Neuronal stem cell (in vitro differentiated cells): ENCODE measurements around the gene XK.

Source experiments
- DNase-seq: peaks from one replicate; pipeline ENCODE4 v3.0.0-alpha.2; 2013; ENCODE audit warnings: low spot score
- H2AFZ ChIP-seq: one replicate; pipeline ENCODE4 v1.6.1; 2013; ENCODE audit warnings: mild to moderate bottlenecking, low read length, inconsistent platforms
- H2AK5ac ChIP-seq: 2 replicates; pipeline ENCODE4 v1.6.1; 2013; ENCODE audit warnings: low read depth, mild to moderate bottlenecking, inconsistent platforms, low read length, moderate library complexity, mixed read lengths
- H2BK120ac ChIP-seq: 2 replicates; pipeline ENCODE4 v1.6.1; 2013; ENCODE audit warnings: low read depth, mild to moderate bottlenecking, inconsistent platforms, low read length, moderate library complexity, mixed read lengths
- H2BK12ac ChIP-seq: one replicate; pipeline ENCODE4 v1.6.1; 2013; ENCODE audit warnings: low read length, inconsistent platforms
- H2BK15ac ChIP-seq: 2 replicates; pipeline ENCODE4 v1.6.1; 2013; ENCODE audit warnings: mild to moderate bottlenecking, low read length, inconsistent platforms, mixed read lengths
- H2BK5ac ChIP-seq: one replicate; pipeline ENCODE4 v1.6.1; 2013; ENCODE audit warnings: inconsistent platforms, mild to moderate bottlenecking, low read length, moderate library complexity
- H3K14ac ChIP-seq: one replicate; pipeline ENCODE4 v1.6.1; 2013; ENCODE audit warnings: low read length, inconsistent platforms
- H3K18ac ChIP-seq: 2 replicates; pipeline ENCODE4 v1.6.1; 2013; ENCODE audit warnings: low read length, inconsistent platforms
- H3K23ac ChIP-seq: 2 replicates; pipeline ENCODE4 v1.6.1; 2013; ENCODE audit warnings: low read depth, mild to moderate bottlenecking, mixed read lengths, low read length, inconsistent platforms; ENCODE audit not compliant: poor library complexity
- H3K27ac ChIP-seq: replicated peaks from 3 replicates; pipeline ENCODE4 v1.5.1; 2013; ENCODE audit warnings: low read length, inconsistent platforms
- H3K27me3 ChIP-seq, 3 experiments: 2 replicates each; pipeline ENCODE4 v1.6.1; 2013; ENCODE audit warnings: low read length in 3 of 3, mild to moderate bottlenecking in 2 of 3, inconsistent platforms in 1 of 3, low read depth in 1 of 3, mixed read lengths in 1 of 3, moderate library complexity in 1 of 3; ENCODE audit not compliant: control insufficient read depth in 3 of 3, insufficient read depth in 3 of 3
- H3K36me3 ChIP-seq, 2 donors: replicated peaks in 1 of 2; 2 replicates each; pipeline ENCODE4 v1.6.1; 2013; ENCODE audit warnings: low read length in 2 of 2; ENCODE audit not compliant: control insufficient read depth in 2 of 2, insufficient read depth in 2 of 2
- H3K4ac ChIP-seq: 2 replicates; pipeline ENCODE4 v1.6.1; 2013; ENCODE audit warnings: inconsistent platforms, mild to moderate bottlenecking, low read length, moderate library complexity
- H3K4me1 ChIP-seq, 2 donors: 1 replicate in 1 of 2; 2 replicates in 1 of 2; pipeline ENCODE4 v1.6.1; 2013; ENCODE audit warnings: low read length in 2 of 2, low read depth in 1 of 2; ENCODE audit not compliant: control insufficient read depth in 2 of 2, insufficient read depth in 1 of 2
- H3K4me2 ChIP-seq: one replicate; pipeline ENCODE4 v1.6.1; 2013; ENCODE audit warnings: mild to moderate bottlenecking, low read length, inconsistent platforms; ENCODE audit not compliant: insufficient read depth, poor library complexity, severe bottlenecking
- H3K4me3 ChIP-seq, 2 donors: 2 replicates each; pipeline ENCODE4 v1.5.1; 2013; ENCODE audit warnings: low read length in 2 of 2, mild to moderate bottlenecking in 2 of 2, inconsistent platforms in 1 of 2, moderate library complexity in 1 of 2
- H3K79me1 ChIP-seq: one replicate; pipeline ENCODE4 v1.6.1; 2013; ENCODE audit warnings: low read depth, mild to moderate bottlenecking, inconsistent platforms, low read length, moderate library complexity
- H3K9ac ChIP-seq: one replicate; pipeline ENCODE4 v1.6.1; 2013; ENCODE audit warnings: mild to moderate bottlenecking, low read depth, low read length, inconsistent platforms; ENCODE audit not compliant: poor library complexity
- H3K9me3 ChIP-seq, 2 donors: replicated peaks in 1 of 2; 2 replicates each; pipeline versions ENCODE3 to v1.6.1; 2013; ENCODE audit warnings: low read length in 2 of 2, mild to moderate bottlenecking in 2 of 2, inconsistent platforms in 1 of 2, low read depth in 1 of 2, mixed read lengths in 1 of 2, moderate library complexity in 1 of 2; ENCODE audit not compliant: control insufficient read depth in 2 of 2, insufficient read depth in 1 of 2
- H4K8ac ChIP-seq: one replicate; pipeline ENCODE4 v1.6.1; 2013; ENCODE audit warnings: low read depth, mild to moderate bottlenecking, inconsistent platforms, low read length, moderate library complexity
- H4K91ac ChIP-seq: one replicate; pipeline ENCODE4 v1.6.1; 2013; ENCODE audit warnings: low read length, low read depth, mild to moderate bottlenecking, inconsistent platforms; ENCODE audit not compliant: poor library complexity
- WGBS, 2 donors: extraction: QIAGEN DNeasy Blood & Tissue Kit; methylation state at CpG; one replicate each; pipeline ENCODE4 v1.1.7; 2013; ENCODE audit warnings: missing lambda C conversion rate in 2 of 2, mixed read lengths in 1 of 2; ENCODE audit not compliant: insufficient read length in 2 of 2, insufficient replicate concordance in 1 of 2; ENCODE audit errors: extremely low coverage in 2 of 2; 5-methylcytosine and 5-hydroxymethylcytosine counted together

XK gene

DNA sequence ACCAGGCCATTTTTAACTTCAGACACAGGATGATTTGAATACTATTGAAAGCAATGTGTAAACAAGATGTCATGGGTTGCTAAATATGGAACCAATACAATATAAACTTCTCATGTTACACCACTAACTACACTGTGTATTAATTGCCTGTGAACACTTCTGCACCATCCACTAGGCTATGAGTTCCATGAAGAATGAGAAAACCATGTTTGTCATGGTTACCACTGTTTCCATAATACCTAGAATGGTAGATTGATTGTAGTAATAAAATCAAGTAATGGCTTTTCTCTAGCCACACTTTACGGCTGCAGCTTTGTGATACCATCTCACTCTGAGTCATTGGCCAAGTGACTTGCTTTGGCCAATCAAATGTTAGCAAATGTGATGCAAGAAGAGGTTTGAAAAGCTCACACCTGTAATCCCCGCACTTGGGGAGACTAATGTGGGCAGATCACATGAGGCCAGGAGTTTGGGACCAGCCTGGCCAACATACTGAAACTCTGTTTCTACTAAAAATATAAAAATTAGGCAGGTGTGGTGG, 74.4 kb downstream of the XK start:
- Histone ChIP-seq H3K18ac (no peak overlapping the region), H2BK15ac (no peak overlapping the region), H2AFZ (no peak overlapping the region), H4K8ac (no peak overlapping the region), H4K91ac (no peak overlapping the region), H2BK12ac (no peak overlapping the region), H3K27ac (no peak overlapping the region), H3K4ac (no peak overlapping the region), H2BK5ac (no peak overlapping the region), H3K79me1 (no peaks in the 10 kb centered on the region), H3K4me2 (no peak overlapping the region), H3K9ac (no peak overlapping the region), H3K27me3 (no peaks in the 10 kb centered on the region), H3K4me3 (no peak overlapping the region), H3K23ac (no peak overlapping the region), H3K36me3 (no peaks in the 10 kb centered on the region), H3K14ac (no peak overlapping the region), H2AK5ac (no peak overlapping the region), H3K9me3 (no peaks in the 10 kb centered on the region), H3K4me1 (peaks cover 0 to 2% of the 10 kb centered on the region in 2 donors), H2BK120ac (no peak overlapping the region)
- DNase-seq: no peak
- no CpG with 5 or more reads among the region's 2 CpGs for WGBS, 2 donors

GRCh38 chrX:37763400-37763799, 77.8 kb downstream of the XK start:
- no peak overlapping the region for H4K8ac ChIP-seq
- H3K18ac ChIP-seq: no peak overlapping the region
- no peak overlapping the region for H3K4me3 ChIP-seq
- no peak overlapping the region for H3K4me2 ChIP-seq
- H2AFZ ChIP-seq: no peak overlapping the region
- H3K27me3 ChIP-seq: no peaks in the 10 kb centered on the region
- H3K79me1 ChIP-seq: no peaks in the 10 kb centered on the region
- no peak overlapping the region for H2BK15ac ChIP-seq
- no peak for DNase-seq
- no peak overlapping the region for H3K27ac ChIP-seq
- H3K4me1 ChIP-seq: peaks cover 0 to 2% of the 10 kb centered on the region in 2 donors
- H4K91ac ChIP-seq: no peak overlapping the region
- H3K23ac ChIP-seq: no peak overlapping the region
- no peak overlapping the region for H3K4ac ChIP-seq
- no peak overlapping the region for H2BK120ac ChIP-seq
- no peak overlapping the region for H3K14ac ChIP-seq
- H2AK5ac ChIP-seq: no peak overlapping the region
- no peak overlapping the region for H2BK12ac ChIP-seq
- no peaks in the 10 kb centered on the region for H3K36me3 ChIP-seq
- no peak overlapping the region for H2BK5ac ChIP-seq
- no peak overlapping the region for H3K9ac ChIP-seq
- no peaks in the 10 kb centered on the region for H3K9me3 ChIP-seq

DNA sequence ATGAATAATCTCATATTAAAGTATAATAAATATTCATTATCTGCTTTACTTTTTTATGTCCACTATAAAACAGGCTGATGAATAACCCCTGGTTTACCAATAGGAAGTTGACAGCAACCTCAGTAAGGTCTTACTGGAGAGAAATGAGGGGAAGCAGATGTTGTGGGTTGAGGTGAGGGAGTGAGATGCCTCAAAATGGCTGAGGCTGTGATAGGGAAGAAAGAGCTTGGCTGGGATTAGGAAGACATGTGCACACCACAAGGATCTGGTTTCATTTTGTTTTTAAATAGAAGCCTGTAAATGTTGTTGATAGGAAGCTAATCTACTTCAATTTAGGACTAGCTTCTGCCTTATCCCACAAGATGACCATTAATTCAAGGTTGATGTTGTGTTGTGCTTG, 79.9 kb downstream of the XK start:
- no peak overlapping the region for H3K4me2 ChIP-seq
- H3K79me1 ChIP-seq: no peaks in the 10 kb centered on the region
- no peak overlapping the region for H3K14ac ChIP-seq
- H3K27me3 ChIP-seq: no peaks in the 10 kb centered on the region
- no peaks in the 10 kb centered on the region for H3K9me3 ChIP-seq
- no peak overlapping the region for H3K23ac ChIP-seq
- H3K4me1 ChIP-seq: peaks cover 0 to 2% of the 10 kb centered on the region in 2 donors
- no peak overlapping the region for H3K9ac ChIP-seq
- H2BK5ac ChIP-seq: no peak overlapping the region
- H2BK120ac ChIP-seq: no peak overlapping the region
- no peak overlapping the region for H3K18ac ChIP-seq
- H2AK5ac ChIP-seq: no peak overlapping the region
- no peak overlapping the region for H4K8ac ChIP-seq
- no peak overlapping the region for H2BK12ac ChIP-seq
- H3K36me3 ChIP-seq: no peaks in the 10 kb centered on the region
- no peak overlapping the region for H4K91ac ChIP-seq
- no peak overlapping the region for H3K4me3 ChIP-seq
- H2AFZ ChIP-seq: no peak overlapping the region
- H3K4ac ChIP-seq: no peak overlapping the region
- no peak overlapping the region for H3K27ac ChIP-seq
- H2BK15ac ChIP-seq: no peak overlapping the region
- no peak for DNase-seq

- no peak overlapping the region for H3K14ac ChIP-seq
- DNase-seq: no peak
These were observed 81.8 kb downstream of the XK start for GRCh38 chrX:37767430-37767829.

More at GRCh38 chrX:37767430-37767829, 81.8 kb downstream of the XK start:
- no peak overlapping the region for H2BK15ac ChIP-seq
- H3K27ac ChIP-seq: no peak overlapping the region
- no peak overlapping the region for H3K4ac ChIP-seq
- peaks cover 0 to 2% of the 10 kb centered on the region in 2 donors for H3K4me1 ChIP-seq
- H3K9me3 ChIP-seq: no peaks in the 10 kb centered on the region
- H3K23ac ChIP-seq: no peak overlapping the region
- no peak overlapping the region for H2AK5ac ChIP-seq
- no peak overlapping the region for H3K18ac ChIP-seq
- no peak overlapping the region for H3K9ac ChIP-seq
- H2BK12ac ChIP-seq: no peak overlapping the region
- H2BK5ac ChIP-seq: no peak overlapping the region
- no peaks in the 10 kb centered on the region for H3K79me1 ChIP-seq
- H3K27me3 ChIP-seq: no peaks in the 10 kb centered on the region
- no peak overlapping the region for H4K8ac ChIP-seq
- H3K36me3 ChIP-seq: no peaks in the 10 kb centered on the region
- no peak overlapping the region for H2BK120ac ChIP-seq
- no peak overlapping the region for H2AFZ ChIP-seq
- no peak overlapping the region for H3K4me2 ChIP-seq
- WGBS, 2 donors: no CpG with 5 or more reads among the region's 1 CpG
- no peak overlapping the region for H4K91ac ChIP-seq
- no peak overlapping the region for H3K4me3 ChIP-seq
